GM23338 (cell line): ENCODE results near the gene HIVEP1. TPM values are rescaled to one million over a fixed set of nuclear protein-coding genes. Genes with fewer than 3 reads are reported as not detected.

Source experiments
- ATAC-seq: fragments of 200-7000 bp; cut with Tn5 transposase; 3 replicates; pipeline ENCODE4 v1.9.1; 2020
- DNase-seq: peaks from one replicate; pipeline ENCODE4 v3.0.0-alpha.2; 2015; ENCODE audit warnings: low spot score
- H2AFZ ChIP-seq: fragments of 200-600 bp; sonication (generic); 2 replicates; pipeline ENCODE4 v1.8.0; 2016; ENCODE audit warnings: antibody characterized with exemption, mild to moderate bottlenecking, moderate library complexity
- H3F3A ChIP-seq: fragments of 200-600 bp; sonication (generic); replicated peaks from 2 replicates; pipeline ENCODE4 v1.8.0; 2017; ENCODE audit warnings: antibody characterized with exemption, mixed run types, low read depth
- H3K27ac ChIP-seq: fragments of 200-600 bp; sonication (generic); 2 replicates; pipeline ENCODE4 v1.6.1; 2016; ENCODE audit warnings: low read depth
- H3K27me3 ChIP-seq: fragments of 200-600 bp; sonication (generic); 2 replicates; pipeline ENCODE4 v1.8.0; 2016; ENCODE audit warnings: mild to moderate bottlenecking, mixed run types, moderate library complexity; ENCODE audit not compliant: insufficient read depth
- H3K36me3 ChIP-seq: fragments of 200-600 bp; sonication (generic); 2 replicates; pipeline ENCODE4 v1.8.0; 2016; ENCODE audit warnings: mild to moderate bottlenecking; ENCODE audit not compliant: insufficient read depth
- H3K4me1 ChIP-seq: fragments of 200-600 bp; sonication (generic); 2 replicates; pipeline ENCODE4 v1.8.0; 2016; ENCODE audit warnings: mild to moderate bottlenecking, moderate library complexity; ENCODE audit not compliant: insufficient read depth
- H3K4me2 ChIP-seq: fragments of 200-600 bp; sonication (generic); 2 replicates; pipeline ENCODE4 v1.7.1; 2017; ENCODE audit warnings: mixed run types
- H3K4me3 ChIP-seq: fragments of 200-600 bp; sonication (generic); 2 replicates; pipeline ENCODE4 v1.6.1; 2016; ENCODE audit warnings: mixed run types
- H3K79me2 ChIP-seq: fragments of 200-600 bp; sonication (generic); replicated peaks from 2 replicates; pipeline ENCODE4 v1.8.0; 2017; ENCODE audit warnings: mild to moderate bottlenecking; ENCODE audit not compliant: insufficient read depth
- H3K9me2 ChIP-seq: fragments of 200-600 bp; sonication (generic); 2 replicates; pipeline ENCODE4 v1.8.0; 2017; ENCODE audit not compliant: insufficient read depth
- H4K20me1 ChIP-seq: fragments of 200-600 bp; sonication (generic); replicated peaks from 2 replicates; pipeline ENCODE4 v1.8.0; 2017; ENCODE audit warnings: mild to moderate bottlenecking; ENCODE audit not compliant: insufficient read depth
- H3K27ac Mint-ChIP-seq: 2 replicates; pipeline ENCODE4 v1.8.0; 2020; ENCODE audit warnings: inconsistent platforms, mild to moderate bottlenecking, moderate library complexity, mixed read lengths
- H3K27me3 Mint-ChIP-seq: 3 replicates; pipeline ENCODE4 v1.8.0; 2022; ENCODE audit warnings: low read depth, mild to moderate bottlenecking, moderate library complexity, mixed read lengths, inconsistent platforms; ENCODE audit not compliant: insufficient read depth, poor library complexity
- H3K36me3 Mint-ChIP-seq: 3 replicates; pipeline ENCODE4 v1.8.0; 2021; ENCODE audit warnings: low read depth, mild to moderate bottlenecking, inconsistent platforms, moderate library complexity, mixed read lengths
- H3K4me1 Mint-ChIP-seq: 3 replicates; pipeline ENCODE4 v1.8.0; 2020; ENCODE audit warnings: mild to moderate bottlenecking, inconsistent platforms, mixed read lengths
- H3K4me3 Mint-ChIP-seq: 3 replicates; pipeline ENCODE4 v1.8.0; 2021; ENCODE audit warnings: moderate library complexity, mild to moderate bottlenecking, inconsistent platforms, mixed read lengths
- H3K9me3 Mint-ChIP-seq: 3 replicates; pipeline ENCODE4 v1.8.0; 2020; ENCODE audit warnings: moderate library complexity, mild to moderate bottlenecking, inconsistent platforms, mixed read lengths
- CREB1 ChIP-seq: fragments of 250-450 bp; sonication (Bioruptor Pico); IDR thresholded peaks from 2 replicates; pipeline ENCODE4 v1.5.0; 2020; ENCODE audit warnings: low read depth, mild to moderate bottlenecking, moderate library complexity
- EZH2 ChIP-seq: fragments of 200-600 bp; sonication (generic); IDR thresholded peaks from one replicate; pipeline ENCODE4 v1.8.0; 2017; ENCODE audit warnings: antibody characterized with exemption, mild to moderate bottlenecking, low read depth; ENCODE audit not compliant: unreplicated experiment
- EZH2phosphoT487 ChIP-seq: fragments of 200-600 bp; sonication (generic); IDR thresholded peaks from one replicate; pipeline ENCODE4 v1.8.1; 2018; ENCODE audit warnings: antibody characterized with exemption; ENCODE audit not compliant: unreplicated experiment
- JUNB ChIP-seq: IDR thresholded peaks from one replicate; pipeline ENCODE4 v1.6.1; 2016; ENCODE audit warnings: antibody characterized with exemption; ENCODE audit not compliant: unreplicated experiment
- NANOG ChIP-seq: IDR thresholded peaks from 2 replicates; pipeline ENCODE4 v1.6.1; 2016; ENCODE audit warnings: antibody characterized with exemption, borderline replicate concordance
- POLR2AphosphoS5 ChIP-seq: IDR thresholded peaks from 2 replicates; pipeline ENCODE4 v1.6.1; 2016; ENCODE audit warnings: antibody characterized with exemption, low read depth
- STAT1 ChIP-seq: IDR thresholded peaks from one replicate; pipeline ENCODE4 v1.6.1; 2016; ENCODE audit warnings: antibody characterized with exemption; ENCODE audit not compliant: unreplicated experiment
- ZNF114 ChIP-seq: fragments of 250-450 bp; sonication (Bioruptor Pico); IDR thresholded peaks from 2 replicates; pipeline ENCODE4 v1.5.0; 2020; ENCODE audit warnings: mild to moderate bottlenecking, moderate library complexity
- ZNF331 ChIP-seq: fragments of 250-450 bp; sonication (Bioruptor Pico); IDR thresholded peaks from 2 replicates; pipeline ENCODE4 v1.5.0; 2020; ENCODE audit warnings: low read depth, mild to moderate bottlenecking, moderate library complexity
- ZNF462 ChIP-seq: fragments of 250-450 bp; sonication (Bioruptor Pico); IDR thresholded peaks from 2 replicates; pipeline ENCODE4 v1.5.0; 2020; ENCODE audit warnings: mild to moderate bottlenecking, moderate library complexity
- polyA plus RNA-seq: library from polyadenylated mRNA; unstranded; fragments of >200 nt; fragmentation: Nextera tagmentation; extraction: Ambion mirVana; gene quantifications from 2 replicates; pipeline ENCODE4 v1.2.1, GENCODE V29; 2016
- total RNA-seq: library from RNA; depleted of rRNA; stranded (reverse); fragments of >200 nt; shearing (Covaris generic); gene quantifications from 2 replicates; pipeline ENCODE4 v1.2.3, GENCODE V29; 2014
- TF ChIP-seq, protein P1 (sequence below): IDR thresholded peaks from one replicate; pipeline ENCODE4 v1.6.1; 2018; ENCODE audit warnings: antibody characterized with exemption; ENCODE audit not compliant: unreplicated experiment
- TF ChIP-seq, protein P2 (sequence below): IDR thresholded peaks from 2 replicates; pipeline ENCODE4 v1.6.1; 2016; ENCODE audit warnings: antibody characterized with exemption

HIVEP1 gene
- total and polyA plus RNA-seq, 2 experiments from 2014 or later = 10.1 to 21.7 TPM

- TF ChIP-seq, protein P1, sequence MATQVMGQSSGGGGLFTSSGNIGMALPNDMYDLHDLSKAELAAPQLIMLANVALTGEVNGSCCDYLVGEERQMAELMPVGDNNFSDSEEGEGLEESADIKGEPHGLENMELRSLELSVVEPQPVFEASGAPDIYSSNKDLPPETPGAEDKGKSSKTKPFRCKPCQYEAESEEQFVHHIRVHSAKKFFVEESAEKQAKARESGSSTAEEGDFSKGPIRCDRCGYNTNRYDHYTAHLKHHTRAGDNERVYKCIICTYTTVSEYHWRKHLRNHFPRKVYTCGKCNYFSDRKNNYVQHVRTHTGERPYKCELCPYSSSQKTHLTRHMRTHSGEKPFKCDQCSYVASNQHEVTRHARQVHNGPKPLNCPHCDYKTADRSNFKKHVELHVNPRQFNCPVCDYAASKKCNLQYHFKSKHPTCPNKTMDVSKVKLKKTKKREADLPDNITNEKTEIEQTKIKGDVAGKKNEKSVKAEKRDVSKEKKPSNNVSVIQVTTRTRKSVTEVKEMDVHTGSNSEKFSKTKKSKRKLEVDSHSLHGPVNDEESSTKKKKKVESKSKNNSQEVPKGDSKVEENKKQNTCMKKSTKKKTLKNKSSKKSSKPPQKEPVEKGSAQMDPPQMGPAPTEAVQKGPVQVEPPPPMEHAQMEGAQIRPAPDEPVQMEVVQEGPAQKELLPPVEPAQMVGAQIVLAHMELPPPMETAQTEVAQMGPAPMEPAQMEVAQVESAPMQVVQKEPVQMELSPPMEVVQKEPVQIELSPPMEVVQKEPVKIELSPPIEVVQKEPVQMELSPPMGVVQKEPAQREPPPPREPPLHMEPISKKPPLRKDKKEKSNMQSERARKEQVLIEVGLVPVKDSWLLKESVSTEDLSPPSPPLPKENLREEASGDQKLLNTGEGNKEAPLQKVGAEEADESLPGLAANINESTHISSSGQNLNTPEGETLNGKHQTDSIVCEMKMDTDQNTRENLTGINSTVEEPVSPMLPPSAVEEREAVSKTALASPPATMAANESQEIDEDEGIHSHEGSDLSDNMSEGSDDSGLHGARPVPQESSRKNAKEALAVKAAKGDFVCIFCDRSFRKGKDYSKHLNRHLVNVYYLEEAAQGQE = no peak
- no peak for TF ChIP-seq EZH2
- no peak for TF ChIP-seq NANOG
- TF ChIP-seq, protein P2, sequence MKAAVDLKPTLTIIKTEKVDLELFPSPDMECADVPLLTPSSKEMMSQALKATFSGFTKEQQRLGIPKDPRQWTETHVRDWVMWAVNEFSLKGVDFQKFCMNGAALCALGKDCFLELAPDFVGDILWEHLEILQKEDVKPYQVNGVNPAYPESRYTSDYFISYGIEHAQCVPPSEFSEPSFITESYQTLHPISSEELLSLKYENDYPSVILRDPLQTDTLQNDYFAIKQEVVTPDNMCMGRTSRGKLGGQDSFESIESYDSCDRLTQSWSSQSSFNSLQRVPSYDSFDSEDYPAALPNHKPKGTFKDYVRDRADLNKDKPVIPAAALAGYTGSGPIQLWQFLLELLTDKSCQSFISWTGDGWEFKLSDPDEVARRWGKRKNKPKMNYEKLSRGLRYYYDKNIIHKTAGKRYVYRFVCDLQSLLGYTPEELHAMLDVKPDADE = no peak
- TF ChIP-seq ZNF331 = no peak
- TF ChIP-seq EZH2phosphoT487 = no peak
- no peak for TF ChIP-seq JUNB
- no peak for TF ChIP-seq POLR2AphosphoS5
- TF ChIP-seq STAT1 = no peak
Measured at GRCh38 chr6:11992086-11992485, 20.0 kb upstream of the HIVEP1 start (continued).

GRCh38 chr6:11994875-11995461, 17.1 kb upstream of the HIVEP1 start:
- H3K9me3 Mint-ChIP-seq = no peaks in the 10 kb centered on the region
- no peaks in the 10 kb centered on the region for H3K36me3 Mint-ChIP-seq
- TF ChIP-seq, protein P1 = no peak
- no peak for TF ChIP-seq CREB1 (CRISPR knock-in tag)
- TF ChIP-seq NANOG = no peak
- TF ChIP-seq ZNF114 (CRISPR knock-in tag) = no peak
- no peak for TF ChIP-seq ZNF462 (CRISPR knock-in tag)

More at GRCh38 chr6:11994875-11995461, 17.1 kb upstream of the HIVEP1 start:
- no peak overlapping the region for H3K4me3 ChIP-seq
- no peaks in the 10 kb centered on the region for H3K79me2 ChIP-seq
- H3K27ac ChIP-seq = no peak overlapping the region
- H3F3A ChIP-seq = no peaks in the 10 kb centered on the region
- H3K9me2 ChIP-seq = no peaks in the 10 kb centered on the region
- H3K36me3 ChIP-seq = no peaks in the 10 kb centered on the region
- H3K4me3 Mint-ChIP-seq = no peak overlapping the region
- H3K4me1 ChIP-seq = peaks cover 13% of the 10 kb centered on the region
- peaks cover 6% of the 10 kb centered on the region for H3K27me3 Mint-ChIP-seq
- DNase-seq (no peak), ATAC-seq (no peak)
- H3K4me1 Mint-ChIP-seq = peaks cover 28% of the 10 kb centered on the region
- H3K27ac Mint-ChIP-seq = no peak overlapping the region
- no peaks in the 10 kb centered on the region for H3K27me3 ChIP-seq
- H2AFZ ChIP-seq = no peak overlapping the region
- no peak overlapping the region for H3K4me2 ChIP-seq
- H4K20me1 ChIP-seq = no peaks in the 10 kb centered on the region
